GM23338 (cell line): ENCODE results near the gene TOGARAM1.

Source experiments
- CREB1 ChIP-seq: fragments of 250-450 bp; sonication (Bioruptor Pico); IDR thresholded peaks from 2 replicates; pipeline ENCODE4 v1.5.0; 2020; ENCODE audit warnings: low read depth, mild to moderate bottlenecking, moderate library complexity
- TF ChIP-seq, protein P1 (sequence below), 2 experiments: fragments of 200-600 bp in 1 of 2; sonication (generic) in 1 of 2; conservative IDR thresholded peaks; 2 replicates each; pipeline versions ENCODE4 v1.5.1 to v1.6.1; 2016 to 2017; ENCODE audit warnings: antibody characterized with exemption in 2 of 2, low read depth in 2 of 2, mild to moderate bottlenecking in 2 of 2, moderate library complexity in 1 of 2

DNA sequence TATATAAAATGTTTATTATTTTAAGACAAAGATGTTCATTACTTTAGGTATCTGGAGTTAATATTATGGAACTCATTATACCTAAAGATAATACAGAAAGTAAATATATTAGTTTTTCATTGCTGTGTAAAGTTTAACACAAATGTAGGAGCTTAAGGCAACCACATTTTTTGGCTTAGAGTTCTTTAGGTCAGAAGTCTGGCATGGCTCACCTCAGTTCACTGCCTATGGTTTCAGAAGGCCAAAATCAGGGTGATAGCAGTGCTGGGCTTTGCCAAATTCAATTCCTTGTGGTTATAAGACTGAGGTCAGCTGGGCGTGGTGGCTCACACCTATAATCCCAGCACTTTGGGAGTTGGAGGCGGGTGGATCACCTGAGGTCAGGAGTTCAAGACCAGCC, 86.4 kb downstream of the TOGARAM1 start:
- TF ChIP-seq CREB1 (CRISPR knock-in tag), result no peak
- TF ChIP-seq, protein P1, sequence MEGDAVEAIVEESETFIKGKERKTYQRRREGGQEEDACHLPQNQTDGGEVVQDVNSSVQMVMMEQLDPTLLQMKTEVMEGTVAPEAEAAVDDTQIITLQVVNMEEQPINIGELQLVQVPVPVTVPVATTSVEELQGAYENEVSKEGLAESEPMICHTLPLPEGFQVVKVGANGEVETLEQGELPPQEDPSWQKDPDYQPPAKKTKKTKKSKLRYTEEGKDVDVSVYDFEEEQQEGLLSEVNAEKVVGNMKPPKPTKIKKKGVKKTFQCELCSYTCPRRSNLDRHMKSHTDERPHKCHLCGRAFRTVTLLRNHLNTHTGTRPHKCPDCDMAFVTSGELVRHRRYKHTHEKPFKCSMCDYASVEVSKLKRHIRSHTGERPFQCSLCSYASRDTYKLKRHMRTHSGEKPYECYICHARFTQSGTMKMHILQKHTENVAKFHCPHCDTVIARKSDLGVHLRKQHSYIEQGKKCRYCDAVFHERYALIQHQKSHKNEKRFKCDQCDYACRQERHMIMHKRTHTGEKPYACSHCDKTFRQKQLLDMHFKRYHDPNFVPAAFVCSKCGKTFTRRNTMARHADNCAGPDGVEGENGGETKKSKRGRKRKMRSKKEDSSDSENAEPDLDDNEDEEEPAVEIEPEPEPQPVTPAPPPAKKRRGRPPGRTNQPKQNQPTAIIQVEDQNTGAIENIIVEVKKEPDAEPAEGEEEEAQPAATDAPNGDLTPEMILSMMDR (conservative IDR thresholded peaks at IDR 0.05; ENCODE audit: low read depth in 2 of 2), result no peak
